ENCODE results near the gene MRTFA. TPM values are rescaled to one million over a fixed set of nuclear protein-coding genes. Genes with fewer than 3 reads are reported as not detected.

Gene MRTFA
- total RNA-seq, 4 donors from 2014 or later: 36.3 to 98.2 (median 78.1) TPM

- Histone ChIP-seq H3K4me1 (no peaks in the 10 kb centered on the region), H3K9me3 (no peaks in the 10 kb centered on the region), H3K36me3 (no peaks in the 10 kb centered on the region), H3K27ac (no peak overlapping the region), H3K4me3 (no peak overlapping the region), H3K27me3 (no peaks in the 10 kb centered on the region)
- DNase-seq: no peak
- TF ChIP-seq CTCF (IDR thresholded peaks at IDR 0.05) (no peak), POLR2A (IDR thresholded peaks at IDR 0.05) (no peak)
These were observed 53.3 kb downstream of the MRTFA start for GRCh38 chr22:40583053-40583741.

GRCh38 chr22:40582063-40582462, 54.5 kb downstream of the MRTFA start:
- H3K4me1 ChIP-seq: no peaks in the 10 kb centered on the region
- no peak for DNase-seq
- no peaks in the 10 kb centered on the region for H3K27me3 ChIP-seq
- no peaks in the 10 kb centered on the region for H3K9me3 ChIP-seq
- H3K4me3 ChIP-seq: no peak overlapping the region
- no peaks in the 10 kb centered on the region for H3K36me3 ChIP-seq
- H3K27ac ChIP-seq: no peak overlapping the region
- TF ChIP-seq CTCF (IDR thresholded peaks at IDR 0.05): no peak
- no peak for TF ChIP-seq POLR2A (IDR thresholded peaks at IDR 0.05)

- no peak for DNase-seq
- no peak for TF ChIP-seq CTCF (IDR thresholded peaks at IDR 0.05)
- no peak for TF ChIP-seq POLR2A (IDR thresholded peaks at IDR 0.05)
- Histone ChIP-seq H3K4me3 (no peak overlapping the region), H3K4me1 (no peaks in the 10 kb centered on the region), H3K27me3 (no peaks in the 10 kb centered on the region), H3K27ac (no peak overlapping the region), H3K36me3 (no peaks in the 10 kb centered on the region), H3K9me3 (no peaks in the 10 kb centered on the region)
These were observed 55.9 kb downstream of the MRTFA start for GRCh38 chr22:40580631-40581030.

- DNase-seq: no peak
- Histone ChIP-seq H3K36me3 (no peaks in the 10 kb centered on the region), H3K4me3 (no peak overlapping the region), H3K27me3 (no peaks in the 10 kb centered on the region), H3K27ac (no peak overlapping the region), H3K4me1 (no peaks in the 10 kb centered on the region), H3K9me3 (no peaks in the 10 kb centered on the region)
- TF ChIP-seq CTCF (IDR thresholded peaks at IDR 0.05): no peak
- TF ChIP-seq POLR2A (IDR thresholded peaks at IDR 0.05): no peak
These were observed 58.3 kb downstream of the MRTFA start for GRCh38 chr22:40578171-40578570.

- H3K36me3 ChIP-seq: no peaks in the 10 kb centered on the region
- H3K27ac ChIP-seq: no peak overlapping the region
- H3K9me3 ChIP-seq: peaks cover 0 to 5% (median 0%) of the 10 kb centered on the region in 4 donors
- H3K4me1 ChIP-seq: no peaks in the 10 kb centered on the region
- DNase-seq: no peak
- H3K4me3 ChIP-seq: no peak overlapping the region
- no peak for TF ChIP-seq POLR2A (IDR thresholded peaks at IDR 0.05)
- no peak for TF ChIP-seq CTCF (IDR thresholded peaks at IDR 0.05)
- H3K27me3 ChIP-seq: no peaks in the 10 kb centered on the region
These were observed 63.5 kb downstream of the MRTFA start for GRCh38 chr22:40572976-40573375.
